HG03025 (cell line): ENCODE results near the gene TCL1A.

Source experiments
- ATAC-seq: cut with Tn5 transposase; IDR thresholded peaks from one replicate; pipeline ENCODE4 v1.9.1; 2021; ENCODE audit warnings: mild to moderate bottlenecking, moderate library complexity; ENCODE audit not compliant: unreplicated experiment, low FRiP score

The TCL1A gene

DNA sequence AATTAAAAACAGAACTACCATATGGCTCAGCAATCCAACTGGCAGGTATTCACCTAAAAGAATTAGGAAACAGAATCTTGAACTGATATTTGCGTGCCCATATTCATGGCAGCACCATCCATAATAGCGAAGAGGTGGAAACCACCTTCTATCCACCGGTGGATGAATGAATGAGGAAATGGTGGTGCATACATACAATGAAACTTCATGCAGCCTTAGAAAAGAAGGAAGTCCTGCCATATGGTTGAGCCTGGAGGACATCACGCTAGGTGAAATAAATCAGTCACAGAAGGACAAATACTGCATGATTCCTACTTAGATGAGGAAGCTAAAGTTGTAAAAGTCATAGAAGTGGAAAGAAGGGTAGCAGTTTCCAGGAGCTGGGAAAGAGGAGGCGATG, 6.6 kb downstream of the TCL1A start:
- ATAC-seq = no peak

DNA sequence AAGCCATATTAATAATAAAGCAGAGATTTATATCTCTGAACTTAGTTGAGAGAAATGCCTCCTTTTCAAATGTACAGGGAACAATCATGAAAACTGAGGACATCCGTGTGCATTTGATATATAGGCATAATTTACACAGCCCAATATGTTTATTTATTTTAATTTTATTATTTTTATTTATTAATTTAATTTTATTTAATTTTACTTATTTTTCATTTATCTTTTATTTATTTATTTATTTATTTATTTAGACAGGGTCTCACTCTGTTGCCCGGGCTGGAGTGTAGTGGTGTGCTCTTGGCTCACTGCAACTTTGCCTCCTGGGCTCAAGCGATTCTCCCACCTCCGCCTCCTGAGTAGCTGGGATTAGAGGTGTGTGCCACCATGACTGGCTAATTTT, 8.4 kb downstream of the TCL1A start:
- no peak for ATAC-seq

DNA sequence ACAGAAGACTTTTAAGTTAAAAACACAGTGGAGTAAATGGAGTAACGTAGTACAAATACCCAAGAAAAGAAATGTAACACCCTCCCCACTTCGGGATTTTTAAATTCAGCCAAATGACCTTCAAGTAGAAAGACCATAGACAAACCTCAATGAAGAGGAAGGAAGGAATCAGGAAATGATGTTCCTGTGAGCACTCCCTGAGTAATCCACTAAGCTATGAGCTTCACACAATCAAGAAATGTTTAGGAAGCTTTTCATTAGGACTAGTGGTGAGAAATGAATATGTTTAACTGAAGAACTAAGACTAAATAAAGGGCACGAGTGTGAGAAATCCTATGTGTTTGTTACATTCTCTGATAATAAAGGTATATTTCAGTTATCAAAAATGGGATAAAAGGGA, 10.1 kb downstream of the TCL1A start:
- no peak for ATAC-seq

DNA sequence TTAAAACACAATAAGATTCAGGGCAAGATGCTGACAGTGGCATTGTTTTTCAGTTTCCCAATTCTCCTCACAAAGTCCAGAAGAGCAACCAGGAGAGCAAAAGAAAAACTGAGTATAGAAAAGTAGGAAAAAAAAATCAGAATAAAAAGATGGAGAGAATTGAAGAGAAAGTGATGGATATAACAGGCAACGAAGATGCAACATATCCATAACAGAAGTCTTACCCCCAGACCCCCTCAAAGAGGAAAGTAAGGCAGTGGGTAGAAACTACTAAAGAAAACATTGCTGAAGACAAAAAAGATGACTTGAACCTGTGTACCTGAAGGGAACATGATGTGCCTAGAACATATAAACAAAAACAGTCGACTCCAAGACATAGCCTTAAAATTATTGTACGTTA, 10.6 kb downstream of the TCL1A start:
- no peak for ATAC-seq

DNA sequence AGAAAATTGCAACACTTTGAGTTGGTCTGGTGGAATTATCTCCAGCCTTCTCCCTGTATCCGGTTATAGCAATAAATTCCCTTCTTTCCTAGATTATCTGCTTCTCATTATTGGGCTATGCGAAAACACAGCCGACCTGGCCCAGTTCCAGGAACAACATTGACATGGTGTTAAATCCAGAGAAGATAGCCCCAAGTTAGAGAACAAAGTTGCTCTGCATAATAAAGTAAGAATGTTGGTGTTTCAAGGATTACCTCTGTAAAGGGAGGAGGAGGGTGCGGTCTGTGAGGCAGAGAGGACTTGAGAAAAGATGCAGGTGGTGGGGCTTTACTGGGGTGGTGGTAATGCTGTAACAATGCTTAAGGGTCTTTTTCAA, 12.1 kb downstream of the TCL1A start:
- ATAC-seq = no peak

DNA sequence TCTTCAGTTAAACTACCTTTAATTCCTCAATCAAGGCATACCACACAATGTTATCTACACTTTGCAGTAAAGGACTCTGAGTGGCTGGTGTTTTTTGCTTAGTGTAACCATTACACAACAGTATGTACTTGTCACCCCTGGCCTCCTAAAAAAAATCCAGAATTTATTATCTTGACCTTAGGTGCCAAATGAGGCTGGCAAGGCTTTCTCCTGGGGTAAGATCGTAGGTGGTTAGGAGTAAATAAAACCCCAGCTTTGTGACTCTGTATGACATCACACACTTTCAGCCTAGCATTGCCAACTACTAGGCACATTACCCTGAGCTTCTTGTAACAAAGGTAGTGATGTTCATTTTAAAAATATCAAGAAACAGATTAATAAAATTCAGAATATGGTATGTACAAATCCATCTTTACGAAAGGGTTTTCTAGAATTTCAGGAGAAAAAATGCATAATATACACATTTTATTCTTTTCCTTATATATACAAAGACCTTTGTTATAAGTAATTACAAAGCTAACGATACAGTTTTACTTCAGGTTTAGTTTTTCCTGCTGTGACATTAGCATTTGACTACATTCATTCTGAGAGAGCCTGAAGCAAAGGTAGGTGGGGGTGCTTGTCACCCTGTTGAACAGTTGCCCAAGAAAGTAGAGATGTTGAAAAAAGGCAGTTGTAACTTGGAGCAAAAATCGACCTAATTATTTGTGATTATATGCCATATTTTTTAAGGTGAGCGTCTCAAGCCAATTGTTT, 13.5 kb downstream of the TCL1A start:
- no peak for ATAC-seq

DNA sequence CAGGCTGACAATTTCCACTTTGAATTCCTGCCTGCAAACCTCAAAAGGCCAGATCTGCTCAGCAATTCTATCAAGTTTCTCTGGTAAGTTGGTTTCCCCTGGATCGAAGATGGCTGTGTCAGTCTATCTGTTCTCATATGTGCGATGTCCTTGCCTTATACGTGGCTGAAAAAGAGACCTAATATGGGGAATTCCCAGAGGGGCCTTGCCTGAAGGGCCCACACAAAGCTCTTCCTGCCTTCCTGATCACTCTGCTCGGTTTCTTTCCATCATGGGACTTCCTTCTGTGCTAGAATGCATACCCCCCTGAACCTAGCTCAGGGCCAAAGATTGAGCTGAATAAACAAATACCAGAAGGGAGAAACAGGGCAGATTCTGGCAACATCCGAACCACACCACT, 14.5 kb downstream of the TCL1A start:
- ATAC-seq = no peak

DNA sequence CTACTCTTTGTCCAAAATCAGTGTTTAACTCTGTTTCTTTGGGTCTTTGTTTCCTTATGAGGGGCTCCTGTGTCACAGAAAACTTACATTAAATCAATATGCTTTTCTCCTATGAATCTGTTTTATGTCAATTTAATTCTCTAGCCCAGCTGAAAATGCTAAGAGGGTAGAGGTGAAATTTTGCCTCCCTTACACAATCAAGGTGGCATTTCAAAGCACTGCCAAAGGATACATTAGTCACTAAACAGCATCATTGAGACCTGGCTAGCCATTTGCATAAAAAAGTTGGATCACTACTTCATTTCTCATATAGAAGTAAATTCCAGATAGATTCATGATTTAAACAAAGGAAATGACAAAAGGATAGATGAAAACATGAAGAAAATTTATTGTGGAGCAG, 15.6 kb downstream of the TCL1A start:
- ATAC-seq = no peak

DNA sequence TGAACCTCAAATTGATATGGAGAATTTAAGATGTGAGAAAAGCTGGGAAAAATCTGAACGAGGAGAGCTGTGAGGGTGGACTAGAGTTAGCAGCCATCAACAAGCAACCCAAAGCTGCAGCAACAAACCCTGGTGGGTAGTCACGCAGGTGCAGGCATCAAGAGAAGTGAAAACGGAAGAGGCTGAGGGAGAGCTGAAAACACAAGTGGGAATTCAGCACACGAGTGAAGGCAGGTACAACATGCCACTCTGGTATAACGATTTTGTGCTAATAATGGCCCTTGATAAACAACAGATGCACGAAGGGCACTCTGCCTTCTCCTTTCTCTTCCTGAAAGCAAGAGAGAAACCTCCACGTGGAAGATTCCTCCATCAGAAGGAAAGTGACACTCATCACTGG, 16.2 kb downstream of the TCL1A start:
- peak; percentile 46 for ATAC-seq

DNA sequence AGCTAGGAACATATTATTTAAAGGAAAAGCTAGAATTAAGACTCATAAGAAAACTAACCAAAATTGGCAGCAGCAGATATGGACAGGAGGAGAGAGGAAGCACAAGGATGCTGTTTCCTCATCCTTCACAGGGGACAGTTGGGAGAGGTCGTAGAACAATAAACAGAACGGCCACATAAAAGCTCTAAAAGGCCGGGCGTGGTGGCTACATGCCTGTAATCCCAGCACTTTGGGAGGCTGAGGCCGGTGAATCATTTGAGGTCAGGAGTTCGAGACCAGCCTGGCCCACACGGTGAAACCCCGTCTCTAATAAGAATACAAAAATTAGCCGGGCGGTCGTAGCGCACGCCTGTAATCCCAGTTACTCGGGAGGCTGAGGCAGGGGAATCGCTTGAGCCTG, 17.2 kb downstream of the TCL1A start:
- ATAC-seq = no peak

DNA sequence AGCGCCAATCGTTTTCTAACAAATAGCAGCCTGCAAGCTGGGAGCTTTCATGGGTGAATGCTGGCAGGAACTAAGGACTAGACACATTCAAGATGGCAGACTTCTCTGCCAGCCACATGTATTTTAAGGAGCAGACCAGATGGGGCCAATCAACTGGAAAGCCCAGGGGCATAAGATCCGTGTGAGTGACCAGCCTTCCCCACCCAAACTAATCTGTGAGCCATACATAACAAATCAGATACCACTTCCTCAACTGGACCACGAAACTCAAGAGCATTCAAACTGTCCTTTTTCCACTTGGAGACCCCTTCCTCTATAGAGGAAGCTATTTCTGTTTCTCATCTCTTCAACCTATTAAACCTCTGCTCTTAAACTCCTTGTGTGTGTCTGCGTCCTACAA, 18.0 kb downstream of the TCL1A start:
- no peak for ATAC-seq

DNA sequence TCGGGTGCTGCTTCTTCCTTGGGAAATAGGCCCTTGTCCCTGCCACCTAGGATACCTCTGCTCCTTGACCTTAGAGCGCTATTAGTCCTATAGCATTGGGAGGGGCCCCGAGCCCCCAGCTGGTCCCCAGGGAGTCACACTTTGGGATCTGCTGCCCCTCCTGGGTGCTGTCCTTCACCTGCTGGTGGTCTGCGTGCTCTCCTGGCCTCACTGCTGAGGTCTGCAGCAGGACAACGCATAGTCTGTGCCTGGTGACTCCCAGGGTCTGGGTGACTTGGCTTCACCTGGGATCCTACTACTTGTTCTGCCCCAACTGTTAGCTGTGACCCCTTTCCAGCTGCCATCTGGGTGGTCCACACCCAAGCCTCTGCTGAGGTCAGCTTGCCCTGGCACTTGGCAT, 18.9 kb downstream of the TCL1A start:
- no peak for ATAC-seq

DNA sequence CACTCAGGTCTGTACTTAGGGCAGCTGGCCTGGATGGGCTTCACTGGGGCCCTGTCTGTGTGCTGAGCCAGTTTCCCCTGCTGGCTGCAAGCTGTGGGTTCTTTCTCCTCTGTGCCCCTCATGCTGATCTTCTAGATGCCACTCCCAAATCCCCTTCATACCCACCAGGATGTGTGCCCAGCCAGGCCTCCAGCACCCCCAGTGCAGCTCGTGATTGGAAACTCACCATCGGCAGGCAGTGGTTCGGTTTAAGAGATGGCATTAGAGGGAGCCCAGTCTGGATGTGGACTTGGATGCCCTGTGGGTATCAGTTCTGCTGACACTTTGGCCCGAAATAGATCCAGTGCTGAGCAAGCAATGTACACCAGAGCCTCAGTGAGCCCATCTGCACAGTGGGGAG, 21.8 kb downstream of the TCL1A start:
- no peak for ATAC-seq

DNA sequence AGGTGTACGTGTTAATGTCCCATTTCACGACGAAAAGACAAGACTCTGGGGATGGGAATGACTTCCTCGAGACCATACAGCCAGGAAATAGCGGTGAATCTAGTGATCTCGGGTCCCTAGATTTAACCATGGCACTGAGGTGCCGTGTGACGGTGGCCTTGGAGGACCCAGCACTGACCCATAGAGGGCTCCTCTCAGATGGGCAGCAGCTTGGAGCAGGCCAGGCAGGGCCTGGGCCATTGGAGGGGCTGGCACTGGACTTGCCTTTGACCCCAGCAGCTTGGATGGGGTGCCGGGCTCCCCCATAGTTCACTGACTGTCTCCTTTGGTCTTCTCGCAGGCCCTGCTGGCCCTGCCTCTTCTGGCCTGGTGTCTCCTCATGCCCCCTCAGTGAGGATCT, 22.3 kb downstream of the TCL1A start:
- ATAC-seq = no peak

DNA sequence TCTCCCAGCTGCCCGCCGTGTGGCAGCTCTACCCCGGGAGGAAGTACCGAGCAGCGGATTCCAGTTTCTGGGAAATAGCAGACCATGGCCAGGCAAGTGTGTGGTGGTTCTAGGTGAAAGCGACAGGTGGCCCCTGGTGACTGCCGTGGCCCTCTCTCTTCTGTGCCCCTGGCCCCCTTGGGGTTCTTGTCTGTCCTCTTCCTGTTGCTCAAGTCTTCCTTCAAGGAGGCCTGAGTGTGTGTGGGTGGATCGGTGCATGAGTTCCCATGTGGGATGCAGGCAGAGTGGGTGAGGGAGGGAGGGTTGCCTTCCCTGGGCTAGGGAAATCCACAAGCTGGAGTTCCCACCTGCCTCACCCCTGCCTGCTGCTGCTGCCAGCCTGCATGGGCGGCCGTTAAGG, 23.1 kb downstream of the TCL1A start:
- no peak for ATAC-seq

DNA sequence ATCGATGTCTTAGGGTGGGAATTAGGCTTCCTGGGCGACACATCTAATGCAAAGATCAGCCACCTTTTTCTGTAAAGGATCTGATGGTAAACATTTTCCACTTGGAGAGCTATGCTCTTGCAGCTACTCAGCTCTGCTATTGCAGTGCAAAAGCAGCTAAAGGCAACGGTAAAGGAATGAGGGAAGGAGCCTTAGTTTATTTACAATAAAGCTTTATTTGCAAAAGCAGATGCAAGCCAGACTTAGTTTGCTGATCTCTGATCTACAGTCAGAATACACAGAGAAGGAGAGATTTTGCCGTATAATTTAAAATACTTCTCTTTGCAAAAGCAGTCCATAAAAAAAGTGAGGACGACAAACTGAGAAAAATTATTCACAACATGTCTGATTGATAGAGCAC, 24.5 kb downstream of the TCL1A start:
- ATAC-seq = no peak

DNA sequence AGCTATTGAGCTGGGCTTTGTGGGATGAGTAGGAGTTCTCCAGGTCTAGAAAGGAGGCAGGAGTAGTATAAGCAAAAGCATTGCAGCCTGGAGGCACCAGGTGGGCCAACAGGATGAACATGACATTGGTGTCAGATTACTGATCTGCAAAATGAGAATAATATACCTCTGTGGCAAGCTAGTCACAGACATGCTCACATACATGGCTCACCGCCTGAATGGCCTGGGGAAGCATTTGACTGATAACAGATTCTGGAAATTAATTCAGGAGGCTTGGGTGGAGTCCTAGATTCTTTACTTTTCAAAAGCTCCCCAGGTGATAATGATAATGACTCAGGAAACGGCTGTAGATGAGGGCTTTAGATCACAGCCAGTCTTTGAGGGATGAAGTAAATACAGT, 27.0 kb downstream of the TCL1A start:
- no peak for ATAC-seq

DNA sequence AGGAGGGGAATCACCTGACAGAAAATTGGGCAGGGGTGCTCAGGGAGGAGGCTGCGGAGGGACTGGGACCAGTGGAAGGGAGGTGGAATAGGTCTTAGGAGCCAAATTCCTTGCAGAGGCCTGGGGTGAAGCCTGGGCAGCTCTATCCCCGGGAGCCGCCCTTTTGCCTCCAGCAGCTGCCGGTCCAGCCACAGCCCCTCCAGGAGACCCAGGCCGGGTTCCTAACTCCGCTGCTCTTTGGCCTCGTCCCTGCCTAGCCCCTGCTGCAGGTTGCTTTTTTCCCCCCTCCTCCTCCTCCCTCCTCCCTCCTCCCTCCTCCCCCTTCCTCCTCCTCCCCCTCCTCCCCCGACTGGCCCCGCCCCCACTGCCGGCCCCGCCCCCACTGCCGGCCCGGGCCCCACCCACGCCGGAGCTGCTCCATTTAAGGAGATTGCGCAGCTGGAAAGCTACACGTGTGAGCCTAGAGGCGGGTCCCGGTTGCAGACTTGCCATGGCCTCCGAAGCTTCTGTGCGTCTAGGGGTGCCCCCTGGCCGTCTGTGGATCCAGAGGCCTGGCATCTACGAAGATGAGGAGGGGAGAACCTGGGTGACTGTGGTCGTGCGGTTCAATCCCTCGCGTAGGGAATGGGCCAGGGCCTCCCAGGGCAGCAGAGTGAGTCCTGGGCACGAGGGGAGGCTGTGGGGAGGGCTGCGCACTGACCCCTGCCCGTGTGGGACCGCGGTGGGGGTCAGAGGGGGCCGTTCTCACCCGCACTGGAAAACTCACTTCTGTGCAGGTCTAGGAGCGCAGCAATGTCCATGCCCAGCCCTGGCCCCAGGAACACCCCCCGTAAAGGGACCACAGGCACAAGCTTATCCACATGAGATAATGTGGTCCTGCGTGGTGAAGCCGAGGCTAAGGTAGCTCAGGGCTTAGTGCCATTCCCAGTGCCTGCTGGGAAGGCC, 27.7 kb downstream of the TCL1A start, which contains the start of gene TCL1B:
TCL1B (plus strand) TSS at position 449 of the 945 bp plus-strand sequence; CDS start at position 491, 42 bp downstream.
- no peak for ATAC-seq

DNA sequence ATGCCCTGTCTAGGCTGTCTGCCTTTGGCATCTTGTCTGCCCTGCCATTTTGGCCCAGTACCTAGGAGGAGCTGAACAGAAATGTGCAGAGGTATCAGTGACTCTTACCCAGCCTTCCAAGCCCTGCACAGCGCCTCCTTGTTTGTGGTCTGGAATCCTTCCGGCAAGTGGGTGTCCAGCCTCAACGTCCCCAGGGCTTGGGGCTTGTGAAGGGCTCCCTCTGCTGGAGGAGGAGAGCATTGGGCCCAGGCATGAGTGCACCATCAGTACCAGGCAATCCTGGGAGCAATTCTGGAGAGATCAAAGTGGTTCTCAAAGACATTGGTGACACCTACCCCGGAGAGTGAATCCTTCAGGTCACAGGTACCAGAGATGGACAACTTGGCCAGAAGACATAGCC, 30.1 kb downstream of the TCL1A start:
- ATAC-seq = no peak

DNA sequence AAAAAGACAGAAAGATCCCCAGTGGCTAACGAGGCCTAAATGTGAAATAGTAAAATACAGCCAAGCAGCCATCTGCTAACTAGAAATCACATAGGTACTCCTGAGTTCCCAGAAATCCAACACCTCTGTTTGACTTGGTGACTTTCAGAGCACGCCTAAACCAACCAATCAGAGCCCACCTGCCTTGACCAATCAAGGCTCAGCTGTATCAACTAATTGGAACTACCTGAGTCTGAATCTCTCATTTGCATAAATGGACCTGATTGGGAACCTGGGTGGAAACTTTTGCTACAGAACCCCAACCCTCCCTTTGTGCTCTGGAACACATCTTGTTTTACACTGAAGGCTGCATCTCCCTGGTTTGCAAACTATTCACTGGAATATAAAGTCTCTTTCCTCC, 32.8 kb downstream of the TCL1A start:
- no peak for ATAC-seq

DNA sequence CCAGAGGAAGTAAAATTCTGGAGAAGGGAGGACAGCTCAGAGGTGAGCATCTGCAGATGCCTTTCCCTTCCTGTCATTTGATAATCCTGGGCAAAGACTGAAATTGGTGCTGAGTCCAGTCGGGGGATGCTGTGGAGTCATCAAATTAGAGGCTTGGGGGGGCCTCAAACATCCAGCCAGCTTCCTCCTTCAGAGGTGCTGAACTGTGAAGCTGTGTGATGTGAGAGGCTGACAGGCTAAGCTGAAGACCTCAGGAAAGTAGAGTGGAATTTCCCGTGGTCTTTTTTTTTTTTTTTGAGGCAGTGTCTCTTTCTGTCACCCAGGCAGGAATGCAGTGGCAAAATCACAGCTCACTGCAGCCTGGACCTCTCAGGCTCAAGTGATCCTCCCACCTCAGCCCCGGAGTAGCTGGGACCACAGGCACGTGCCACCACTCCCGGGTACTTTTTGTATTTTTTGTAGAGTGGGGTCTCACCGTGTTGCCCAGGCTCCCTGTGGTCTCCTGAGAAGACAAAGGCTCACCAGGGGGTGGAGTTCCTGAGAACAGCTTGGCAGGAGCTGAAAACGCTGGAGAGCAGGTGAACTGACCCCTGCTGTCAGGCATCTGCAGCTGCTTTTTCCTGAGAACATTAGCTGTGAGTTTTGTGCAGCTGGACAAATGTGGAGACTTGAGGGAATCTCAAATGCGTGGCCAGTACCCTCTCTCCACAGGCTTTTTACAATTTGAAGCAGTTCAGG, 33.8 kb downstream of the TCL1A start:
- ATAC-seq = no peak
